Activated CD8-positive, alpha-beta memory T cell treated with anti-CD3 and anti-CD28 coated beads, Interleukin-2, amount 50 U/mL, for 48 hours (primary cell): Measurements from ENCODE around the gene NCAM1.

Experiments
- DNase-seq: peaks from one replicate; pipeline ENCODE4 v3.0.0-alpha.2; 2020

Gene NCAM1

DNA sequence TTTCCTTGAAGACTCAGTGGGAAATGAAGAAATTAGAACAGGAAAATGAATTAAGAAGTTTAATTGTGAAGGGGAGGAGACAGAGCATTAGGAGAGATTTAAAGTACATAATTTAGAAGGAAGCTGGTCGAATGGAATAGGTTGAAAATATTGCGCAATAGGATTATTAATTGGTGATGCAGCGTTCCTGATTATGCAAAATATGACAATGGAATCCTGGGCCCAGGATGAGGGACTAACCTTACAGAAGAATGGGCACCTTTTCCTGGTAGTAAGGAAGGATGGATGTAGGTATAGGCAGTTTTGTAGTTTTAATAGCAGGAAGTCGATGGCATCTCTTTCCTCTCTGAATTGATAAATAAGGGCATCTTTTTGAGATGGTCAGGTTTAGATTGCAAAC lies 360.9 kb downstream of the NCAM1 start:
- DNase-seq = no peak

DNA sequence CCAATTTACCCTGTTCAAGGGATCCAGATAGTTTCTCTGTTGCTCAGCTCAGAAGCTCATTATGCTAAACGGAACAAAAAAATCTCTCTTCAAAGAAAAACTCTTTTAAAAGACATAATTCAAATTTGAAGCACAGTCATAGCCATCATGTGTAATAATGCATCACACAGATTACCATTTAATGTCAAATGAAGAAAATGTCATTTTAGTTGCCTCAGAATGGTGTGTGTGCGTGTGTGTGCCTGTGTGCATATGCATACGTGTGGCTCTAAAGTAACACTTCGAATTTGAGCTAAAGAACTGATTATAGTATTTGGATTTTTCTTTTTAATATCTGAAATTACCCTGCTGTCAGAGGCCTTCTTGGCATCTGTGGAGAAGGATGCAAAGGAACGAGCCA lies 363.0 kb downstream of the NCAM1 start:
- no peak for DNase-seq
